ENCODE results near the gene SLC4A4. TPM values are rescaled to one million over a fixed set of nuclear protein-coding genes. Genes with fewer than 3 reads are reported as not detected.

Gene SLC4A4
- total and polyA plus RNA-seq, 2 of the 8 experiments (the other 6 are each of a cell fraction or from before 2014, with no cell fraction given) = 0.67 to 2.8 TPM

- TF ChIP-seq CTBP2 (IDR thresholded peaks at IDR 0.05; ENCODE audit: borderline replicate concordance, insufficient read depth, insufficient read length, low read length) (no peak), NANOG (IDR thresholded peaks at IDR 0.05; ENCODE audit: insufficient read depth, low read depth, low read length, poor library complexity, severe bottlenecking) (no peak), TAF1 (IDR thresholded peaks at IDR 0.05; ENCODE audit: low read depth, low read length) (no peak), TAF7 (optimal IDR thresholded peaks at IDR 0.05; ENCODE audit: borderline replicate concordance, low read depth, low read length) (no peak), RNF2 (IDR thresholded peaks at IDR 0.05; ENCODE audit: borderline replicate concordance, low read depth, low read length, missing control alignments, poor library complexity, severe bottlenecking) (no peak)
These were observed 38.7 kb downstream of the SLC4A4 start (continued) for GRCh38 chr4:71377561-71377960.

Data from H1 (cell line).